Measurements from ENCODE around the gene KRTAP10-10. TPM values are rescaled to one million over a fixed set of nuclear protein-coding genes. Genes with fewer than 3 reads are reported as not detected.

The KRTAP10-10 gene
- total RNA-seq, 4 donors from 2014 or later: not detected

DNA sequence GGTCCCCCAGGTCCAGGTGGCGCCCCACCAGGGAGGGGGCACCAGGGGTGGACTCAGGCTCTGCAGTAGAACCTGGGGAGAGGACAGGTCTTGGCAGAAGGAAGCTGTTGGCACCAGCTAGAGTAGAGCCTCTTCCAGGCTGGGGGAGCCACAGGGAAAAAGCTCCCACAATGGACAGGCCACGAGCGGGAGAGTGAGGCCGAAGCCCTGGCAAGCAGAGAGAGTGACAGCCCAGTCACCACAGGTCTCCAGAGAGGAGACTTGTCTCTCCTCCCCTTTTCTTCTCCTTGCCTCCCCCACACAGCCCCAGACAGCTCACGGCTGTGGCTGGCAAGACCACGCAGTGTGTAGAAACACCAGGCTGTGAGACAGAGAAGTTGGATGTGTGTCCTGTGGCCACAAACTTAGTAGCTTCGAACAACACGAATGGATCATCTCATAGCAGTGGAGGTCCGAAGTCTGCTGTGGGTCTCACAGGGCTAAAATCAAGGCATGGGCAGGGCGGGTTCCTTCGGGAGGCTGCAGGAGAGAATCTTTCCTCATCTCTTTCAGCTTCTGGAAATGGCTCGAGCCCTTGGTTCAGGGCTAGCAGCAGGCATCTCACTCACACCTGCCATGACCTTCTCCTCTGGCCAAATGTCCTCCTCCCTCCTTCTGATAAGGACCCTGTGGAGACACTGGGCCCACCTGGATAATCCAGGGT, 14.0 kb downstream of the KRTAP10-10 start:
- 80 to 94% methylated on average over 11 to 12 of the region's 12 CpGs for WGBS, 2 donors
- TF ChIP-seq EP300 (IDR thresholded peaks at IDR 0.05): no peak
- TF ChIP-seq POLR2A (IDR thresholded peaks at IDR 0.05): no peak
- TF ChIP-seq CTCF (IDR thresholded peaks at IDR 0.05): no peak
- Histone ChIP-seq H3K36me3 (no peaks in the 10 kb centered on the region), H3K27ac (no peak overlapping the region), H3K27me3 (no peaks in the 10 kb centered on the region), H3K4me3 (no peak overlapping the region), H3K9me3 (peaks cover 0 to 15% (median 0%) of the 10 kb centered on the region in 4 donors), H3K4me1 (no peaks in the 10 kb centered on the region)
- DNase-seq (ENCODE audit: low spot score in 2 of 2): no peak

DNA sequence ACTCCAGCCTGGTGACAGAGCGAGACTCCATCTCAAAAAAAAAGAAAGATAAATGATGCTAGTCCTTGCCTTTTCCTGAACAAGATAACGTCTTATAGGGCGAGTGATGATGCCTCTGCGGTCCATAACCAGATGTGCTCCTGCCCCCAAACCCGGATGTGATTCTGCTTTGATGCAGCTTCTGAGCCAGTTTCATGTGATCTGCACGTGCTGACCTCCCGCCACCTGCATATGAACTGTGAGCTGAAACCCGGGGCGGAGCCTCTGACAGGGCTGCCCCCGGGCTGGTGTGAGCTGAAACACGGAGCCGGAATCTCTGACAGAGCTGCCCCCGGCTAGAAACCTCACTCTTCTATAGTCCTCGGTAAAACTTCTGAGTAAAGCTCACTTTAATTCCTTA, 16.0 kb downstream of the KRTAP10-10 start:
- Histone ChIP-seq H3K27me3 (no peaks in the 10 kb centered on the region), H3K27ac (no peak overlapping the region), H3K4me1 (no peaks in the 10 kb centered on the region), H3K4me3 (no peak overlapping the region), H3K9me3 (peaks cover 0 to 35% (median 0%) of the 10 kb centered on the region in 4 donors), H3K36me3 (no peaks in the 10 kb centered on the region)
- no peak for DNase-seq (ENCODE audit: low spot score in 2 of 2)
- no peak for TF ChIP-seq CTCF (IDR thresholded peaks at IDR 0.05)
- no peak for TF ChIP-seq POLR2A (IDR thresholded peaks at IDR 0.05)
- 69% methylated on average over 14 of the region's 14 CpGs for WGBS, 2 donors

- peaks cover 0 to 39% (median 0%) of the 10 kb centered on the region in 4 donors for H3K9me3 ChIP-seq
- H3K4me3 ChIP-seq: no peak overlapping the region
- H3K27ac ChIP-seq: no peak overlapping the region
- DNase-seq (ENCODE audit: low spot score in 2 of 2): no peak
- H3K27me3 ChIP-seq: no peaks in the 10 kb centered on the region
- WGBS, 2 donors: 77 to 84% methylated on average over 14 to 15 of the region's 17 CpGs
- no peaks in the 10 kb centered on the region for H3K36me3 ChIP-seq
- H3K4me1 ChIP-seq: no peaks in the 10 kb centered on the region
- no peak for TF ChIP-seq CTCF (IDR thresholded peaks at IDR 0.05)
- no peak for TF ChIP-seq EP300 (IDR thresholded peaks at IDR 0.05)
- no peak for TF ChIP-seq POLR2A (IDR thresholded peaks at IDR 0.05)
Measured at GRCh38 chr21:44653656-44654575, 16.8 kb downstream of the KRTAP10-10 start.

DNA sequence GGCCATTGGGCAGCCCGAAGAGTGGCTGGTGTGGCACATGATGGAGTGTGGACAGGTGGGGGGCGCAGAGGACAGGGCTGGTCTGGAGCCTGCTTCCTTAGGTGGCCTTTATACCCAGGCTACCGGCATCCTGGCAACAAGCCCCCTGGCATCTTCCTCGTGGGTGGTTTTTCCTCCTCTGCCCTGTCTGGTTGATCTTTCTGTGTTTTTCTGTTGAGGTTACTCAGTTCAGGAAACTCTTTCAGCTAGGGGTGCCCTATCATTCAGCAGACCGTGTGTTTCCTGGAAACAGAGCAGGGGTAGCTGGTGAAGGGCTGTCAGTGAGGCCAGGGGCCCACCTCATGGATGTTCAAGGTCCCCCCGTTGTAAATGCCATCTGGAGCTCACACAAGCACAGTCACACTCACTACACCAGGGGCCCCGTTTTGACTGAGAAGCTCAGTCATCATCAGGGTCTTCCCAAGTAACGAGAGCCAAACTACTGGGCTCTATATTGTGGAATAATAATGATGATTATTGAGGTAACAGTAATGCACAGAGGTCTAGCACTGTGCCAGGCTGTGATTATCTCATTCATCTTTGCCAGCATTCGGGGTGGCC, 17.5 kb downstream of the KRTAP10-10 start, which contains the start of gene KRTAP12-4:
Gene KRTAP12-4 (minus strand): TSS at position 84 of the 600 bp plus-strand sequence. CDS start 45 bp downstream, at position 39.
- no peak within 1 kb of the TSS for H3K4me3 ChIP-seq
- TF ChIP-seq CTCF (IDR thresholded peaks at IDR 0.05): no peak
- no peak for TF ChIP-seq POLR2A (IDR thresholded peaks at IDR 0.05)
- no peak for TF ChIP-seq EP300 (IDR thresholded peaks at IDR 0.05)
- no peaks in the 10 kb centered on the region for H3K27me3 ChIP-seq
- no peaks in the 10 kb centered on the region for H3K4me1 ChIP-seq
- H3K36me3 ChIP-seq: no peaks in the 10 kb centered on the region
- no peak for DNase-seq (ENCODE audit: low spot score in 2 of 2)
- 56 to 57% methylated on average over 8 to 9 of the region's 9 CpGs for WGBS, 2 donors
- H3K27ac ChIP-seq: no peak within 1 kb of the TSS
- H3K9me3 ChIP-seq: peaks cover 0 to 33% (median 0%) of the 10 kb centered on the region in 4 donors

Data from tibial nerve (tissue), 4 donors.